HG03196 (cell line): ENCODE data around the gene SLC12A8.

Source experiments
- ATAC-seq: cut with Tn5 transposase; IDR thresholded peaks from one replicate; pipeline ENCODE4 v1.9.1; 2021; ENCODE audit not compliant: unreplicated experiment

Gene SLC12A8

DNA sequence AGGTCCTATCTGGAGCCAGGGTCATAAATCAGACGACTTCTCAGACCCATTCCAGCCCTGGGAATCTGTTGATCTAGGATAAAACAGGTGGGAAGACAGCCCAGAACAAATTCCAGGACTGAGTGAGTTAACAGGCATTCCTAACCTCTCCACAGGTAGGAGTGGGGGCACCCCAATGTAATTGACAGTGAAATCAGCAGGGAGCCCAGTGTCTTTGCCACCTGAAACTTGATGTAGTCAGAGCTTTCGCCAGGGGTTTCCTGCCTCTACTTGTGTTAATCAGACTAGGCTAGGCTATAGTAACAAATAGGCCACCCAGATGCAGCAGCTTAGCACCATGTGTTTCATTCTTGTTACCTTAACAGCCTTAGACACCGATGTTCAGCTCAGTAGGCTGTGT is 154.0 kb downstream of the SLC12A8 start:
- ATAC-seq, result no peak

- ATAC-seq, result no peak
Observed at GRCh38 chr3:125057186-125057850, 155.2 kb downstream of the SLC12A8 start.

- ATAC-seq, result peak; percentile 48
Observed at GRCh38 chr3:125055913-125056745, 156.4 kb downstream of the SLC12A8 start, which contains the start of gene HEG1. HEG1 (minus strand) TSS chr3:125055997; CDS start chr3:125055890, 107 bp downstream.

GRCh38 chr3:125055331-125055912 is 157.1 kb downstream of the SLC12A8 start:
- no peak for ATAC-seq

DNA sequence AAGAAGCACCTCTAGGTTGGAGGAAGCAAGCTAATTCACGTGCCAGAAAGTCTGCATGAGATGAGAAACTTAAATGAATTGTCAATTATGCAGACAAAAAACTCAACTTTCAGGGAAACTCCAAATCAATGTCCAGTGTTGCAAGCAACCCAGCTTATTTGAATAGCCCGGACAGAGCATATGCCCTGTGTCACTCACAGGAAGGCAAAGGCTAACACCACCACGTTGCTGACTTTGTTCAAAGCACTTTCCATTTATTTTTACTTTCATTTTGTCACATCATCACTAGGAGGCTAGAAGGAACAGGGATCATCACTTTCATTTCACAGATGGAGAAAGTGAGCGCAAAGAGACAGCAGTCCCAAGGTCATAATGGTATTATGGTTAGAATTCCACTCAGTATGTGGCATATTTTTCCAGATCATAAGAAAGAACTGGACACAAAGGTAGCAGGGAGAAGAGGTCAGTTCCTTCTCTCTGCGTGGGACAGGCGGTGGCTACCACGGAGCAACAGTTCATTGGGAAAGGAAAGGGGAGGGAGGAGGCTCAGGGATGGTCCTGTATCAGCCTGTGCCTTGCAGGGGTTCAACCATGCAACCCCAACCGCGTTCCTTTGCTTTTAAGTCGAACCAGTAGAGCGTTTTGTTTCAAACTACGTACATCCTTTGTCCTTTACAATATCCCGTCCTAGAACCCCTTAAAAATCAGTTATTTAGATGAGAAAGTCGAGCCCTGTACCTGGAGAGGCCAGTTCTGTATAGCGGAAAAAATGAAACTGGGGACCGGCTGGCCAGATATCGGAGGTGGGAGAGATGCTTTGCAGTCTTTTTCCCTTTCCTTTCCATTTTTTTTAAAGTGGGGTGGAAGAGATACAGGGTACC is 157.9 kb downstream of the SLC12A8 start:
- ATAC-seq, result peak; percentile 37

GRCh38 chr3:125054062-125054448 is 158.5 kb downstream of the SLC12A8 start:
- ATAC-seq, result no peak

DNA sequence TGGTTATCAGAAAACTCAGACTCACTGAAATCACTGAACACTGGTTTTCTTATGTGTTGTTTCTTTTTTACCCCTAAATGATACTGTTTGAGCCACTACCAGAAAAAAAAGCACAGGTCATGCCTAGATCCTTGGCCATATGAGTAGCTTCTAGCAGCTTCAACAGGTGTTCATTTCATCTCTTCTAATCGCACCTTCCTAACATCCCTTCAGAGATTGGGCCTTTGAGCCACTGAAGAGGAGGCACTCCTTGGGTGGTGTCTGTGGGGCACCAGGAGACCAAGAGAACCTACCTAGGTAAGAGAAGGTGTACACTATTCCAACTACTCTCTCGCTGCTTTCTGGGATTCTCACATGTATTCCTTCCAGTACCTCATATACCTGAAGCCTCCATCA is 159.2 kb downstream of the SLC12A8 start:
- no peak for ATAC-seq

GRCh38 chr3:125052624-125053303 is 159.8 kb downstream of the SLC12A8 start:
- ATAC-seq, result no peak

- ATAC-seq, result no peak
Observed at GRCh38 chr3:125051715-125052581, 160.6 kb downstream of the SLC12A8 start.

DNA sequence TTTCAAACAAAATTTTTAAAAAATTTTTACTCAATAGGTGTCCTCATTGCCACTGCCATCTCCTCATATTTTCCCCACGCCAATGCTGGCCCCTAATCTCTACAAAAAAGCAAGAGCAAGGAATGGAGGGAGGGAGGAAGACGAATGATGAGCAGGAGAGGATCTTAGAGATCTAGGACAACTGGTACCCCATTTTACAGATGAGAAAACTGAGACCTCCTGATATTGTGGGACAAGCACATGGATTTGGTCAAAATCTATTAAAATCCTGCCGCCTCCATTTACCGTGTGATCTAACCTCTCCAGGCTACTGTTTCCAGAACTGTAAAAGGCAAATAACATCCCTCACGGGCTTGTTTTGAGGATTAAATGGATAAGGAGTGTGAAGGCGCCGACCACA is 161.3 kb downstream of the SLC12A8 start:
- ATAC-seq, result no peak

DNA sequence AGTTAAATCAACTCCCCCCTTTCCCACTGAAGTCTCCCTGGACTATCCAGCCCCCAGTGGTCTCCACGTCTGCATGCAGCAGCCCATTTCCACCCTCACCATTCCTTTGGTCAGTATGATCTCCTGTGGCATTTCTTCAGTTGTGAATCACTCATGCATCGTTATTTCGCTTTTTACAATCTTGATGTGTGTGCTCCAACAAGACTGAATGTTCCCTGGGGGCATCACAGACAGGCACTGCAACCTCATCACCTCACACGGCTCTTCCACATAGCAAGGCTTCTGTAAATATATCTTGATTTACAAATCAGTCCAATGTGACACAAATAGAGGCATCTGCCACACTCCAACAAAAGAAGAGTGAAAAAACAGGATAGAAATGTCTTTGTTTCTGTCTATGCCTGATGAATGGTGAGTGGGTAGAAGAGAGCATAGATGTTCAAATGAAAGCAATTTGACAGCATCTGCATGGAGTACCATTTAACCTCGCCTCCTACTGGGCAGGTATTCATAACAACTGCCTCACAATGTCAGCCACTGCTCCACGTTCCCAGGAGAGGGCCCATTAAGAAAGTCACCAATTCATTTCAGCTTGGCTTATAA is 162.0 kb downstream of the SLC12A8 start:
- no peak for ATAC-seq

DNA sequence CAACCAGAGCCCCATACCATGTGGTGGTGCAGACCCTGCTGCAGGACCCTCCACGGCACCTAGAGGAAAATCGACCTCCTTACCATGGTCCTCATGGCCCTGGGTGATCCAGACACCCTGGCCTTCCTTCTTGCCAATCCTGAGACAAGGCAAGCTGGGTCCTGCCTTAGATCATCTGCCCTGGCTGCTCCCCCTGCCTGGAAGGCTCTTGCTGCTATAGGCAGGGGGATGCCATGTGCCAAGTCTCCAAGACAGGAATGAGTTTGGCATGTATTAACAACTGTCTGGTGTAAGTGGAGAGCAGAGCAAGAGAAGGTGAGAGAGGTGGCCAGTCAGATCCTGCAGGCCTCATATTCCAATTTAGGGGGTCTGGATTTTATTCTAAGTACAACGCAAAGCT is 164.3 kb downstream of the SLC12A8 start:
- no peak for ATAC-seq

DNA sequence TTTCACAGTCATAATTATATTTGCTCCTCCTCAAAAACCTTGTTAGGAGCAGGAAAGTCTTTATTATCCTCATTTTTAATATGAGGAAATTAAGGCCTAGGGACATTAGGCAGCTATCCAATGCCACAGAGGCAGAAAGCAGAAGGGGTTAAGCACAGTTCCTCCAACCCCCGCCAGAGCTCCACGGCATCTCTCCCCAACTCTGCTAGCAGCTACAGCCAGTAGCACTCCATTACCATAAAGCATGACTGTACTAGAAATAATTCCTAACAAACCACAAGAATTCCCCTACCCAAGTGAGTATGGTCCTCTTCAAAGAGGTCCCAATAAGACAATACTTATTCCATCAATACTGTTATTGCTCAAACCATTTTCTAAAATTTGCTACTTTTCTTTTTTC is 166.6 kb downstream of the SLC12A8 start:
- ATAC-seq, result no peak

GRCh38 chr3:125045194-125045593 is 167.4 kb downstream of the SLC12A8 start:
- no peak for ATAC-seq

DNA sequence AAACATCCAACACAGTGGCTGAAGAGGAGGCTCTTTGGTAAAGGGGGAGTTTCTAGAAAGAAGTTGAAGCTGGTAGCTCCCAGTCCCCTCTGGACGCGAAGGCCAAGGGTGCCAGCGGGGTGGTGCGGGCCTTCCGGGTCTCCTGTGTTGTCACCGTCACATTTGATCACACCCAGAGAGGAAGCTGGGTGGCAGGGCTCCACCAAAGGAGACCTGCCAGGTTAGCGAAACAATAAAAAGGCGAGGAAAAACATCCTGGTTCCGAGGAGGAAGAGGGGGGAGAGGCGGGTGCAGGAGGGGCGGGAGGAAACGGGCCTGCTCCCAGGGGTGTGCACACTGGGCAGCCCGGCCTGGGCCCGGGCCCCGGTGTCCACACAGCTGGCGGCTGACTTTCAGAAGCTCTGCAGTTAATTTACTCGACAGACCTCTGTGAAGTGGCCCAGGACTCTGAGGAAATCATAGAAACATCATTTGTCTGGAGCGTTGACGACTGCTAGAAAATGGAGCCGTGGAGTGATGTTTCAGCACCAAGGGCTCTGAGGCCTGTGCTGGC is 168.9 kb downstream of the SLC12A8 start:
- no peak for ATAC-seq

GRCh38 chr3:125042725-125043406 is 169.7 kb downstream of the SLC12A8 start:
- ATAC-seq, result no peak

DNA sequence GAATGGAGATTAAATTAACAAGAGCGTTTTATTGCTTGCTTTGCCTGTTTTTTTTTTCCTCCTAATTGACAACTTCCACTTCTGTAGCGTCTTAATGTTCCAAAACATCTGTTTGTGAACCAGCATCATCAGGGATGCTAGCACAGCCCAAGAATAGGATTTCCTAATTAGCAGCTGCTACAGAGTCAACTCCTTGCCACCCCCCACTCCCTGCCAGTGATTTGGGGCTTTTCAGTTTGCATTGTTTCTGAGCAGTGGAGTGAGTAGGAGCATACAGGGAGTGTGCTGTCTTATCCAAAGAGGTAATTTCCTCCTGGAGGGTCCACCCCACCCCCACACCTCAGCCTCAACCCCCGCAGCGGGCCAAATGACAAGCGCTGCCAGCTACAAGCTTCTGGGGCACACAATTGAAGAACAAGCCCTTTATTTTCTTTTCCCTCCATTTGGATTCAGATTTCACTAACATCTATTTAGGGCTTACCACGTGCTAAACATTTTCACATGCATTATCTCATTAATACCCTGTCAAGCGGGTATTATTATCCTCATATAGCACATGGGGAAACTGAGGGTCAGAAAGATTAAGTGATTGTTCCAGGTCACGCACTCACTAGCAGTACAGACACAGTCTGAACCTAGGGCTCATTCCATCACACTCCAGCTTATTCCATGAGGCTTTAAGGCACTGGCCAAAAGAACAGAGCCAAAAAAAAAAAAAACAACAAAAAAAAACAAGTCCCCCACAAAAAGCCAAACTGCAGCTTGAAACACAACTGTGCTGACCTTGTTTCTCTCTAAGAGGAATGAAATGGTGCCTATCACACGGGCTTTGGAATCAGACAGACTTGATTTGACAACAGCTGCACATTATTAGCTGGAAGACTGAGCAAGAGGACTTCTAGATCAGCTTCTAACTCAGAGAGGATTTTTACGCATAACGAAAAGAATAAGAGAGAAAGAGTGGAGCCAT is 173.1 kb downstream of the SLC12A8 start:
- ATAC-seq, result no peak
